Stimulated activated CD4-positive, alpha-beta T cell treated with anti-CD3 and anti-CD28 coated beads, Interleukin-15, amount 100 ng/mL, for 24 hours (primary cell): ENCODE measurements around the gene GLRA3.
"Not testable (repeated sequence)": the region's sequence is repeated elsewhere in the genome, so short reads cannot be mapped to it uniquely, and the experiment has no call there.

Experiments
- DNase-seq: peaks from one replicate; pipeline ENCODE4 v3.0.0-alpha.2; 2020

The GLRA3 gene

DNA sequence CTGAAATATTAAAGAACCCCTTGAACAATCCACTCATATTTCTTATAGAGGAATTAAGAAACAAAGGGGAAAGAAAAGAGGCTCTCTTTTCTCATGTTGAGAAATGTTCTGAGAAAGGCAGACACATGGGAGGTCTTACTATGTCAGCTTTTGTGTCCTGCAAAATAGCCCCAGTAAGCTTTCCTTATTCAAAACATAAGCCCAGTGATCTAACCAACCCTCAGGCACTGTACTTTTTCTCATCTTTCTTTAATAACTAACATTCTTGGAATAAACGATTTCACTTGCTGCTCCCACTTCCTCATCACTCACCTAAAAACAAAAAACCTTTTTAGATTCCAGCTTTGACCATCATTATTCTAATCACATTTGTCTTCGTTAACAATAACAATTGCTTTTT is 115.9 kb downstream of the GLRA3 start:
- DNase-seq, result no peak

- no peak for DNase-seq
These were observed 119.5 kb downstream of the GLRA3 start for GRCh38 chr4:174709526-174709925.

- DNase-seq, result no peak
These were observed 120.7 kb downstream of the GLRA3 start for GRCh38 chr4:174708381-174708780.

- DNase-seq, result no peak
These were observed 121.1 kb downstream of the GLRA3 start for GRCh38 chr4:174707902-174708301.

GRCh38 chr4:174707051-174707676 is 121.9 kb downstream of the GLRA3 start:
- DNase-seq, result no peak

- no peak for DNase-seq
These were observed 126.0 kb downstream of the GLRA3 start for GRCh38 chr4:174702979-174703478.

DNA sequence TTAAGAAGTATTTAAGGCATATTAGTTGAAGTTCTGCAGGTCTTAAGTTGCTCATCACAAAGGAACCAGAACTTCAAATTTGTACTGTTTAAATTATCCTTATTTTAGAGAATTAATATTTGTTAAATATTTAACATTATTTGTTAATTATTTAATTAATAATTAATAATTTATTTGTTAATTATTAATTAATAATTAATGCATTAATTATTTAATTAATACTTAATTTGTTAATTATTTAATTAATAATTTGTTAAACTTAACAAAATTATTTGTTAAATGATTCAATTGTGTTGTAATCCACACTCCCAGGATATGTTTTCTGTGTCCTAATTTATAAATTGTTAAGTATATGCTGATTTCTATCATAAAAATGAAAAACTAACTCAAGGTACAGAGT is 129.4 kb downstream of the GLRA3 start:
- no peak for DNase-seq

- DNase-seq, result no peak
These were observed 131.2 kb downstream of the GLRA3 start for GRCh38 chr4:174697896-174698295.

DNA sequence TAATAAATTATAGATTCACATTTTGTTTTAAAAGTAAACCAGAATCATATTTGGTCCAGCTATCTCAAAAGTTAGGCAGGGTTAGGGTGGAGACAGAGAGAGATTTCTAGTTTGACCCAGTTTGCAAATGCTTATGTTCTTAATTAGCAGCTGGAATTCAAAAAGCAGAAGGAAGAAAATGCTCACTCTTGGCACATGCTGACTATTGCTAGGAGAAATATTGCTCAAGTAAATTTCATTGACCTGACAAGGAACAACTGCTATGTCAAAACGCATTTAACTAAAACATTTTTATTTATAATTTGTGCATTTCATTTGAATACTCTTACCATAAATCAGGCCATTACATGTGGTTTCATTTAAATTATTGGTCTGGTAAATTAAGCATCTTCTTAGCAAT is 131.8 kb downstream of the GLRA3 start:
- no peak for DNase-seq

GRCh38 chr4:174696657-174697056 is 132.4 kb downstream of the GLRA3 start:
- DNase-seq, result no peak

- DNase-seq, result not testable (repeated sequence)
These were observed 137.2 kb downstream of the GLRA3 start for GRCh38 chr4:174691876-174692275.

- DNase-seq, result no peak
These were observed 138.4 kb downstream of the GLRA3 start for GRCh38 chr4:174690665-174691064.

- DNase-seq, result no peak
These were observed 139.4 kb downstream of the GLRA3 start for GRCh38 chr4:174689618-174690017.

DNA sequence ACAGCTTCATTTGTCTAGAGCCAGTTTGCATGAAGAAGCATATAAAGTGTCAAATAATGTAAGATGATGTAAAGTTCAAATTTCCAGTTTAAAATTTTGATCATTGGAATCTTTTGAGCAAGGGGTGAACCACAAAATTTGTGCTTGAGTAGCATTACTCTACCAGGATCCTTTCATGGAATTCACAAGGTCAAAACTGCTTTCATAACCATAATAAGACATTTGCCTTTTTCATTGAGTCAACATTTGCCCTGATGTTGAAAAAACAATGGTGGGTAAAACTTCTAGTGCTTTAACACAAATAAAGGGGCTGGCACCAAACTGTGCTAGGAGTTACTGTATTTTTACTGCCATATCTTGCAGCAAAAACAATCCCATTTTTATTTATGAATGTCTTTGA is 142.2 kb downstream of the GLRA3 start:
- DNase-seq, result no peak

DNA sequence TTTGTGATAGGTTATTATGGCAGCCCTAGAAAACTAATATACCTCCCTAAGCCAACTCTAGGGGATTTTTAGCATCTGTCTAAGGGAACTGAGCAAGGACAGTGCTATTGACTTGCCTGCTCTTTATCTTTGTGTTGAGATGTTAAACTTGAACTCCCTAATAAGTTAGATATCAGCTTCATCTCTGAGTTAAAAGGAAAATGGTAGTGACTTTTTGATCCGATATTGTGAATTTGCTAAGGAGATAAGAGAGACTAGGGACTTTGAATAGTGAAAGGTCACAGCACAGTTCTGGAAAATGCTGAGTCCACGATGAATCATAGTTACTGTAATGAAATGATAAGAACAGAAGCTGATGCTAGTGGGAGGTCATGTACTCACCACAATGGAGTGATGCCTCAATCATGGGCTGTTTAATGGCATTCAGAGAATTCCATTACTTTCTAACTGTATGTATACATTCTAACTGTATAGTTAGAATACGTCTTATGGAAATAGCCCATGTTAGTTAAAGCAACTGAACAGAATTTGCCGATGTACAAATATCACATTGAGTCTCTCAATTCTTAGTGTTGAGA is 147.2 kb downstream of the GLRA3 start:
- no peak for DNase-seq

DNA sequence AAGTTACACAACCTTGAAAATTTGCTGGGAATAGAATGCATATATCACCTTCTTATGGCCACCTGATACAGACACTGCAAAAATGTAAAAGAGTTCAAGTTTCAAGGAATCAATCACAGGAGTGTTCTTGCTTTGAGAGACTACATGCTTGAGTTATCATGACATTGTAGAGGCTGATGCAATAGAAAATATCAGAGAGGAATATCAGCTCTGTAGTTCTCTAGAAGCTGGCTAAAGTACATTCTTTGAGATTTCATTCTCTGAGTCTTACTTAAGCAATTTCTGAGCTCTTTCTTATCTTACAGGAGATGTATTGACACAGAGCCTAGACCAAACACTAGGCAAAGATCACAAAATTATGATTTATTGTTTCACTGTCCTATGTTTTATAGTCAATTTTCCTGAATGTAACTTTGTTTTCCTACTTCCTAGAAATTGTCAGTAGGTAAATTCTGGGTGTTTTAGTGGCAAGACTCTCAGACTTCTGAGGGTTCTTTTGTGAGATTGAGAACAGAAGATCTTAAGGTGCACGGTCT is 154.7 kb downstream of the GLRA3 start:
- DNase-seq, result no peak

- DNase-seq, result no peak
These were observed 155.2 kb downstream of the GLRA3 start for GRCh38 chr4:174673865-174674264.

GRCh38 chr4:174672276-174672675 is 156.8 kb downstream of the GLRA3 start:
- no peak for DNase-seq

DNA sequence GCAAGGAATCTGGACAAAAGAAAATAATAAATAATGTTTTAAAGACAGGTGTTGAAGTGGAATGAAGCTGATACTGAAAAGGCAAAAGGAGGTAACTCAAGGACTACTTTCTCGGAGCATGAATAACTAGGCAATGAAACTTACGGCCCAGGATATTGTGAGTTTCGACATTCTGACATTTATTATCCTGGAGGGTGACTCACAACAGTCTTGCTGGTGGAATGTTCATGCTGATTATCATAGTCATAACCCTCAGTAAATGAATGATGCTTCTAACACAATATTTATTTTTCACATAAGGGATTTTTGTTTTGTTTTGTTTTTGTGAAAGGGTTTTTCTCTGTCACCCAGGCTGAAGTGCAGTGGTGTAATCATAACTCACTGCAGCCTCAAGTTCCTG is 159.8 kb downstream of the GLRA3 start:
- no peak for DNase-seq

GRCh38 chr4:174665799-174666198 is 163.2 kb downstream of the GLRA3 start:
- no peak for DNase-seq

- DNase-seq, result no peak
These were observed 165.8 kb downstream of the GLRA3 start for GRCh38 chr4:174663216-174663615.

GRCh38 chr4:174658246-174658645 is 170.8 kb downstream of the GLRA3 start:
- DNase-seq, result no peak

- no peak for DNase-seq
These were observed 171.6 kb downstream of the GLRA3 start for GRCh38 chr4:174657472-174657871.

GRCh38 chr4:174654634-174655033 is 174.4 kb downstream of the GLRA3 start:
- no peak for DNase-seq
